H1 (cell line): ENCODE data around the gene ELMOD1. TPM values are rescaled to one million over a fixed set of nuclear protein-coding genes. Genes with fewer than 3 reads are reported as not detected.

Experiments used
- CTCF ChIA-PET: fragments of 300-600 bp; sonication (Branson Sonifier 250); formaldehyde crosslinking; loops from one replicate; lab custom pipeline; 2021; ENCODE audit not compliant: partially characterized antibody; lab: Charles Lee
- POLR2A ChIA-PET: fragments of 300-600 bp; sonication (Branson Sonifier 250); formaldehyde crosslinking; loops from one replicate; lab custom pipeline; 2021; ENCODE audit warnings: inconsistent platforms; ENCODE audit not compliant: partially characterized antibody; lab: Charles Lee
- DNase-seq, 2 experiments: peaks; one replicate each; pipeline versions ENCODE4 v3.0.0 to v3.0.0-alpha.2; 2010 to 2022; ENCODE audit warnings: low spot score in 2 of 2, low read depth in 1 of 2, mixed read lengths in 1 of 2
- FAIRE-seq: peaks from 2 replicates; lab custom pipeline; 2011; peaks lifted over from hg19 to GRCh38; lab: Jason Lieb, UNC
- H2AFZ ChIP-seq: 2 replicates; pipeline ENCODE4 v1.8.1; 2012; ENCODE audit warnings: low read length, inconsistent platforms
- H2AK5ac ChIP-seq: 2 replicates; pipeline ENCODE4 v1.6.1; 2013; ENCODE audit warnings: low read depth, low read length
- H2BK120ac ChIP-seq: replicated peaks from 2 replicates; pipeline ENCODE3; 2013; ENCODE audit warnings: low read depth, low read length, inconsistent platforms
- H2BK12ac ChIP-seq: 2 replicates; pipeline ENCODE4 v1.6.1; 2013; ENCODE audit warnings: low read depth, low read length
- H2BK15ac ChIP-seq: 2 replicates; pipeline ENCODE4 v1.6.1; 2013; ENCODE audit warnings: low read length
- H2BK20ac ChIP-seq: 2 replicates; pipeline ENCODE4 v1.6.1; 2013; ENCODE audit warnings: low read length
- H2BK5ac ChIP-seq: 2 replicates; pipeline ENCODE4 v1.6.1; 2013; ENCODE audit warnings: low read depth, low read length
- H3K14ac ChIP-seq: 2 replicates; pipeline ENCODE4 v1.6.1; 2013; ENCODE audit warnings: inconsistent platforms; ENCODE audit not compliant: insufficient read length
- H3K18ac ChIP-seq: 2 replicates; pipeline ENCODE4 v1.6.1; 2013; ENCODE audit warnings: low read length; ENCODE audit errors: extremely low read depth
- H3K23ac ChIP-seq: 2 replicates; pipeline ENCODE4 v1.6.1; 2013; ENCODE audit warnings: inconsistent platforms; ENCODE audit not compliant: insufficient read length
- H3K23me2 ChIP-seq: 2 replicates; pipeline ENCODE4 v1.6.1; 2013; ENCODE audit warnings: low read depth, low read length
- H3K27ac ChIP-seq: 2 replicates; pipeline ENCODE4 v1.6.1; 2011; ENCODE audit warnings: low read depth, low read length, inconsistent platforms
- H3K27me3 ChIP-seq, 4 experiments: replicated peaks in 1 of 4; 1 replicate in 1 of 4; 2 replicates in 3 of 4; pipeline versions ENCODE4 v1.6.1 to v1.8.1; 2011 to 2013; ENCODE audit warnings: low read length in 3 of 4, mild to moderate bottlenecking in 3 of 4, inconsistent platforms in 2 of 4, mixed read lengths in 2 of 4, moderate library complexity in 1 of 4; ENCODE audit not compliant: control insufficient read depth in 3 of 4, insufficient read depth in 3 of 4; ENCODE audit errors: extremely low read depth in 1 of 4
- H3K36me3 ChIP-seq, 4 experiments: 2 replicates each; pipeline versions ENCODE4 v1.6.1 to v1.8.1; 2011 to 2013; ENCODE audit warnings: mild to moderate bottlenecking in 4 of 4, low read length in 3 of 4, moderate library complexity in 2 of 4, control low read depth in 1 of 4, inconsistent platforms in 1 of 4; ENCODE audit not compliant: insufficient read depth in 4 of 4, control insufficient read depth in 2 of 4
- H3K4ac ChIP-seq: replicated peaks from 2 replicates; pipeline ENCODE3; 2013; ENCODE audit warnings: low read length, low read depth, mixed read lengths, inconsistent platforms; ENCODE audit not compliant: insufficient read length
- H3K4me1 ChIP-seq, 4 experiments: replicated peaks in 1 of 4; 1 replicate in 1 of 4; 2 replicates in 3 of 4; pipeline versions ENCODE4 v1.6.1 to v1.8.1; 2011 to 2013; ENCODE audit warnings: low read length in 3 of 4, inconsistent platforms in 2 of 4, mixed read lengths in 1 of 4; ENCODE audit not compliant: insufficient read depth in 4 of 4, control insufficient read depth in 3 of 4
- H3K4me2 ChIP-seq, 2 experiments: 2 replicates each; pipeline versions ENCODE4 v1.6.1 to v1.8.1; 2011 to 2013; ENCODE audit warnings: low read depth in 2 of 2, low read length in 2 of 2, control low read depth in 1 of 2, inconsistent platforms in 1 of 2, mild to moderate bottlenecking in 1 of 2; ENCODE audit not compliant: insufficient read depth in 1 of 2
- H3K4me3 ChIP-seq, 4 experiments: fragments of 200-600, 300-600 bp in 1 of 4; sonication (generic), shearing (Covaris generic), sonication (Bioruptor Twin) in 1 of 4; 2 replicates each; pipeline versions ENCODE4 v1.5.1 to v1.8.1; 2011 to 2016; ENCODE audit warnings: low read length in 4 of 4, low read depth in 3 of 4, control low read depth in 2 of 4, inconsistent platforms in 2 of 4, mild to moderate bottlenecking in 2 of 4, mixed read lengths in 1 of 4, moderate library complexity in 1 of 4; ENCODE audit not compliant: insufficient read depth in 2 of 4; ENCODE audit errors: extremely low read depth in 1 of 4
- H3K56ac ChIP-seq: replicated peaks from 2 replicates; pipeline ENCODE3; 2013; ENCODE audit warnings: low read depth, mild to moderate bottlenecking, mixed read lengths, low read length, inconsistent platforms; ENCODE audit not compliant: insufficient read length
- H3K79me1 ChIP-seq: 2 replicates; pipeline ENCODE4 v1.6.1; 2013; ENCODE audit warnings: low read depth, low read length, control low read depth
- H3K79me2 ChIP-seq, 2 experiments: 2 replicates each; pipeline versions ENCODE4 v1.6.1 to v1.8.1; 2012 to 2013; ENCODE audit warnings: low read length in 2 of 2, mild to moderate bottlenecking in 2 of 2, inconsistent platforms in 1 of 2; ENCODE audit not compliant: insufficient read depth in 2 of 2, control insufficient read depth in 1 of 2
- H3K9ac ChIP-seq, 4 experiments: replicated peaks in 1 of 4; 1 replicate in 1 of 4; 2 replicates in 3 of 4; pipeline versions ENCODE4 v1.6.1 to v1.8.1; 2011 to 2013; ENCODE audit warnings: low read depth in 3 of 4, low read length in 3 of 4, control low read depth in 2 of 4, mild to moderate bottlenecking in 2 of 4, moderate library complexity in 2 of 4, inconsistent platforms in 1 of 4; ENCODE audit errors: extremely low read depth in 1 of 4
- H3K9me3 ChIP-seq, 2 experiments: 2 replicates each; pipeline versions ENCODE4 v1.6.1 to v1.8.1; 2012 to 2013; ENCODE audit warnings: mild to moderate bottlenecking in 2 of 2, moderate library complexity in 2 of 2, control low read depth in 1 of 2, inconsistent platforms in 1 of 2, low read depth in 1 of 2, low read length in 1 of 2, mixed read lengths in 1 of 2; ENCODE audit not compliant: insufficient read depth in 2 of 2
- H4K20me1 ChIP-seq, 2 experiments: replicated peaks in 1 of 2; 2 replicates each; pipeline versions ENCODE3 to v1.8.1; 2011 to 2013; ENCODE audit warnings: inconsistent platforms in 2 of 2, low read length in 2 of 2, mild to moderate bottlenecking in 1 of 2; ENCODE audit not compliant: insufficient read depth in 2 of 2, control insufficient read depth in 1 of 2
- H4K5ac ChIP-seq: 2 replicates; pipeline ENCODE4 v1.6.1; 2013; ENCODE audit warnings: low read length, low read depth, mixed read lengths, inconsistent platforms; ENCODE audit not compliant: insufficient read length
- H4K8ac ChIP-seq: 2 replicates; pipeline ENCODE4 v1.8.0; 2013; ENCODE audit warnings: mild to moderate bottlenecking, moderate library complexity, low read length, inconsistent platforms; ENCODE audit not compliant: insufficient read depth; ENCODE audit errors: extremely low read depth
- H4K91ac ChIP-seq: replicated peaks from 2 replicates; pipeline ENCODE3; 2013; ENCODE audit warnings: low read length, mixed read lengths, inconsistent platforms; ENCODE audit not compliant: insufficient read length
- MAX ChIP-seq: IDR thresholded peaks from 2 replicates; pipeline ENCODE4 v1.6.1; 2012; ENCODE audit warnings: inconsistent platforms
- NRF1 ChIP-seq: IDR thresholded peaks from 2 replicates; pipeline ENCODE4 v1.6.1; 2011; ENCODE audit warnings: mild to moderate bottlenecking, low read depth, low read length, improper control_type of control experiment
- SAP30 ChIP-seq: fragments of 300-600 bp; sonication (generic); IDR thresholded peaks from 2 replicates; pipeline ENCODE4 v1.7.1; 2012; ENCODE audit warnings: low read length, moderate library complexity, mild to moderate bottlenecking, inconsistent platforms; ENCODE audit not compliant: insufficient read depth, insufficient replicate concordance
- SIRT6 ChIP-seq: IDR thresholded peaks from one replicate; pipeline ENCODE4 v1.7.1; 2012; ENCODE audit warnings: low read length, inconsistent platforms
- SIX5 ChIP-seq: IDR thresholded peaks from 2 replicates; pipeline ENCODE4 v1.6.1; 2011; ENCODE audit warnings: mild to moderate bottlenecking, low read depth, low read length
- TAF1 ChIP-seq: IDR thresholded peaks from 2 replicates; pipeline ENCODE4 v1.6.1; 2011; ENCODE audit warnings: mild to moderate bottlenecking, low read depth, low read length
- USF2 ChIP-seq: IDR thresholded peaks from 2 replicates; pipeline ENCODE4 v1.6.1; 2011; ENCODE audit warnings: low read length, improper control_type of control experiment
- ZNF274 ChIP-seq: IDR thresholded peaks from 2 replicates; pipeline ENCODE4 v1.7.0; 2012; ENCODE audit warnings: low read length, borderline replicate concordance; ENCODE audit errors: extremely low read depth
- WGBS, 2 experiments: shearing (Covaris generic) in 1 of 2; methylation state at CpG; one replicate each; pipeline versions ENCODE4 v1.1.6 to v1.1.7; 2013 to 2015; ENCODE audit warnings: low lambda C conversion rate in 2 of 2, mixed read lengths in 2 of 2, inconsistent platforms in 1 of 2, low coverage in 1 of 2, missing lambda C conversion rate in 1 of 2; ENCODE audit not compliant: insufficient replicate concordance in 2 of 2, insufficient coverage in 1 of 2, insufficient read length in 1 of 2; ENCODE audit errors: extremely low coverage in 1 of 2, missing lambda C conversion rate in 1 of 2; 5-methylcytosine and 5-hydroxymethylcytosine counted together
- polyA plus RNA-seq, 7 experiments: library from polyadenylated mRNA; depleted of rRNA in 3 of 7; stranded (reverse) in 5 of 7; unstranded in 2 of 7; fragments of >200 nt in 5 of 7; fragments of 200-250 nt in 2 of 7; gene quantifications; 1 replicate in 5 of 7; 2 replicates in 1 of 7; 4 replicates in 1 of 7; pipeline versions ENCODE4 v1.2.1 to v1.2.3, GENCODE V29; 2011 to 2013; ENCODE audit warnings: missing spikeins in 2 of 7, mixed read lengths in 2 of 7
- total RNA-seq: library from RNA; stranded (reverse); fragmentation: NEBNext Ultra II Directional; extraction: Animal tissue kit (Norgen Biotek cat#: 25700); gene quantifications from 2 replicates; pipeline ENCODE4 v1.2.1, GENCODE V29; 2021

Gene ELMOD1
- total and polyA plus RNA-seq, 2 of the 8 experiments (the other 6 are each of a cell fraction or from before 2014, with no cell fraction given) = 0.47 to 1.6 TPM

GRCh38 chr11:107545101-107545514 lies 45.8 kb upstream of the ELMOD1 start:
- Histone ChIP-seq H4K20me1 (no peaks in the 10 kb centered on the region), H2BK5ac (no peak overlapping the region), H3K9me3 (no peaks in the 10 kb centered on the region), H2AK5ac (no peak overlapping the region), H3K4me3 (no peak overlapping the region), H3K27me3 (no peaks in the 10 kb centered on the region), H2AFZ (no peak overlapping the region), H3K56ac (no peak overlapping the region), H3K23me2 (no peaks in the 10 kb centered on the region), H4K8ac (no peak overlapping the region), H3K79me1 (no peaks in the 10 kb centered on the region), H3K4me2 (no peak overlapping the region), H3K36me3 (peaks cover 0 to 4% (median 0%) of the 10 kb centered on the region in 4 experiments; a peak in 3 of 8 replicates), H4K5ac (no peak overlapping the region), H3K23ac (no peak overlapping the region), H2BK12ac (no peak overlapping the region), H3K4ac (no peak overlapping the region), H3K9ac (no peak overlapping the region), H3K27ac (no peak overlapping the region), H2BK20ac (no peak overlapping the region), H3K18ac (no peak overlapping the region), H3K79me2 (no peaks in the 10 kb centered on the region), H3K14ac (no peak overlapping the region), H4K91ac (no peak overlapping the region), H2BK120ac (no peak overlapping the region), H3K4me1 (no peaks in the 10 kb centered on the region), H2BK15ac (no peak overlapping the region)
- ChIA-PET CTCF (interaction anchor here (0.6 to 7.0 kb wide), 4 partner anchors 11 to 144 kb away, joined by 3 to 66 read pairs (median 3); no protein-coding TSS in a partner anchor), POLR2A (no interaction called here)
- TF ChIP-seq ZNF274 (no peak), SIRT6 (no peak), SIX5 (no peak), USF2 (no peak), MAX (no peak), NRF1 (no peak), TAF1 (no peak), SAP30 (no peak)
- 87% methylated on average over 1 of the region's 1 CpG; no CpG with 5 or more reads in 1 of the 2 experiments for WGBS, 2 experiments
- FAIRE-seq = no peak
- DNase-seq = no peak
